ELR (cell line): ENCODE measurements around the gene APCDD1.
"Not testable (repeated sequence)": the region's sequence is repeated elsewhere in the genome, so short reads cannot be mapped to it uniquely, and the experiment has no call there.

Experiments used
- DNase-seq: peaks from one replicate; pipeline ENCODE4 v3.0.0-alpha.2; 2015; ENCODE audit warnings: low read depth

APCDD1 gene

GRCh38 chr18:10495936-10496335, 41.5 kb downstream of the APCDD1 start:
- DNase-seq = no peak

GRCh38 chr18:10497206-10497749, 42.8 kb downstream of the APCDD1 start:
- no peak for DNase-seq

- no peak for DNase-seq
Observed at GRCh38 chr18:10499230-10499629, 44.8 kb downstream of the APCDD1 start.

GRCh38 chr18:10500038-10500437, 45.6 kb downstream of the APCDD1 start:
- DNase-seq = no peak

GRCh38 chr18:10504723-10505122, 50.3 kb downstream of the APCDD1 start:
- no peak for DNase-seq

GRCh38 chr18:10505892-10506291, 51.5 kb downstream of the APCDD1 start:
- not testable (repeated sequence) for DNase-seq

GRCh38 chr18:10508591-10508990, 54.2 kb downstream of the APCDD1 start:
- DNase-seq = no peak

GRCh38 chr18:10511236-10511635, 56.8 kb downstream of the APCDD1 start:
- DNase-seq = no peak

- no peak for DNase-seq
Observed at GRCh38 chr18:10514082-10514481, 59.6 kb downstream of the APCDD1 start.

GRCh38 chr18:10514601-10515000, 60.2 kb downstream of the APCDD1 start:
- no peak for DNase-seq

GRCh38 chr18:10515456-10515855, 61.0 kb downstream of the APCDD1 start:
- DNase-seq = no peak

GRCh38 chr18:10516078-10516477, 61.6 kb downstream of the APCDD1 start:
- DNase-seq = no peak

- DNase-seq = no peak
Observed at GRCh38 chr18:10518595-10519255, 64.3 kb downstream of the APCDD1 start.

GRCh38 chr18:10519366-10519765, 64.9 kb downstream of the APCDD1 start:
- no peak for DNase-seq

GRCh38 chr18:10519999-10520935, 65.8 kb downstream of the APCDD1 start:
- peak; percentile 88 for DNase-seq

GRCh38 chr18:10521566-10521965, 67.1 kb downstream of the APCDD1 start:
- no peak for DNase-seq

- DNase-seq = no peak
Observed at GRCh38 chr18:10522574-10522973, 68.1 kb downstream of the APCDD1 start.

- no peak for DNase-seq
Observed at GRCh38 chr18:10523544-10523943, 69.1 kb downstream of the APCDD1 start.

GRCh38 chr18:10524507-10525370, 70.3 kb downstream of the APCDD1 start:
- peak; percentile 54 for DNase-seq

- DNase-seq = no peak
Observed at GRCh38 chr18:10525371-10525691, 70.9 kb downstream of the APCDD1 start.

- DNase-seq = peak; percentile 93
Observed at GRCh38 chr18:10525697-10526560, 71.5 kb downstream of the APCDD1 start, which contains the start of gene NAPG. Gene NAPG (plus strand): TSS chr18:10526027. CDS start chr18:10526103, 76 bp downstream.
